ENCODE data around the gene KRTAP26-1. TPM values are rescaled to one million over a fixed set of nuclear protein-coding genes. Genes with fewer than 3 reads are reported as not detected.
A peak's percentile ranks its signal among the peaks of the same experiment; 100 is the strongest.

KRTAP26-1 gene
- total RNA-seq, 1 donor from 2014 or later, result not detected

DNA sequence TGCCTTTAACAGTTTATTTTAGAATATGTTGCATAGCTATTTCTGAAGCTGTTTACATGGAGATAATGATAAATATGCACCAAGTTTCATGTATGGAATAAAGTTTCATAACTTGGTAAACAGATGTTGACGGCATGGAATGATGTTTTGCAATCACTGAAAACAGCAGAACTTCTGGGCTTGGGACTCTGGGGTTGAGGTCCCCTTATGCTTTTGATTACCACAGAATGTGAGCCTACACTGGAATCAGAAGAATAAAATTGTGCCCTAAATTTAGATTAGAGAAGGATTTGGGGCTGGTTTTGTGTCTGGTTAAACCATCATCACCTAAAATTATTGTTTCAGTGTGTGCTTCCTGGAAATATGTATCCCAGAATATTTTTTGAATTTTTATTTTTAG, 48.5 kb downstream of the KRTAP26-1 start:
- peaks cover 20% of the 10 kb centered on the region for H3K9me3 Mint-ChIP-seq
- H3K27ac Mint-ChIP-seq, result no peak overlapping the region
- H3K4me3 Mint-ChIP-seq, result no peak overlapping the region
- TF ChIP-seq, protein P1, sequence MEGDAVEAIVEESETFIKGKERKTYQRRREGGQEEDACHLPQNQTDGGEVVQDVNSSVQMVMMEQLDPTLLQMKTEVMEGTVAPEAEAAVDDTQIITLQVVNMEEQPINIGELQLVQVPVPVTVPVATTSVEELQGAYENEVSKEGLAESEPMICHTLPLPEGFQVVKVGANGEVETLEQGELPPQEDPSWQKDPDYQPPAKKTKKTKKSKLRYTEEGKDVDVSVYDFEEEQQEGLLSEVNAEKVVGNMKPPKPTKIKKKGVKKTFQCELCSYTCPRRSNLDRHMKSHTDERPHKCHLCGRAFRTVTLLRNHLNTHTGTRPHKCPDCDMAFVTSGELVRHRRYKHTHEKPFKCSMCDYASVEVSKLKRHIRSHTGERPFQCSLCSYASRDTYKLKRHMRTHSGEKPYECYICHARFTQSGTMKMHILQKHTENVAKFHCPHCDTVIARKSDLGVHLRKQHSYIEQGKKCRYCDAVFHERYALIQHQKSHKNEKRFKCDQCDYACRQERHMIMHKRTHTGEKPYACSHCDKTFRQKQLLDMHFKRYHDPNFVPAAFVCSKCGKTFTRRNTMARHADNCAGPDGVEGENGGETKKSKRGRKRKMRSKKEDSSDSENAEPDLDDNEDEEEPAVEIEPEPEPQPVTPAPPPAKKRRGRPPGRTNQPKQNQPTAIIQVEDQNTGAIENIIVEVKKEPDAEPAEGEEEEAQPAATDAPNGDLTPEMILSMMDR (IDR thresholded peaks at IDR 0.05; ENCODE audit: unreplicated experiment), result no peak
- H3K27me3 Mint-ChIP-seq (ENCODE audit: low read depth), result no peaks in the 10 kb centered on the region
- DNase-seq (ENCODE audit: low spot score in 2 of 2, unreplicated experiment in 2 of 2), result no peak
- no peaks in the 10 kb centered on the region for H3K36me3 Mint-ChIP-seq
- peaks cover 42% of the 10 kb centered on the region for H3K4me1 Mint-ChIP-seq

DNA sequence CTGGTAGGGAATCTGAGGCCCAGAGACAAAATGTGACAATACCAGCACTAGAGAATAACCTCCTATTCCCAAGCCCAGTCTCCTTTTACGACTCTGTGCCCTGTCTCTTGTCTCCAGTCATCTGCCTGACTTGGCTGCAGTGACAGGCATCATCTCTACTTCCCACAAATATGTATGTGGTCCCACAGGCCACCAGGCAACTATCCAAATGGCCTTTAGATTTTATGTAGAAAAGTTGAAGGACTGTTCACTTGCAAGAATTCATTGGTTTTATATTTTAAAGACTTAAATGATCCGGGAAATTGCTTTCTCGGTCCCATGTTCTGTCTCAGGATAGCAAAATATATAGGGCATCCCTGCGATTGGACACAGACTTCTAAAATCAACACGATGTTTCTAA, 49.0 kb downstream of the KRTAP26-1 start:
- H3K27ac Mint-ChIP-seq, result no peak overlapping the region

DNA sequence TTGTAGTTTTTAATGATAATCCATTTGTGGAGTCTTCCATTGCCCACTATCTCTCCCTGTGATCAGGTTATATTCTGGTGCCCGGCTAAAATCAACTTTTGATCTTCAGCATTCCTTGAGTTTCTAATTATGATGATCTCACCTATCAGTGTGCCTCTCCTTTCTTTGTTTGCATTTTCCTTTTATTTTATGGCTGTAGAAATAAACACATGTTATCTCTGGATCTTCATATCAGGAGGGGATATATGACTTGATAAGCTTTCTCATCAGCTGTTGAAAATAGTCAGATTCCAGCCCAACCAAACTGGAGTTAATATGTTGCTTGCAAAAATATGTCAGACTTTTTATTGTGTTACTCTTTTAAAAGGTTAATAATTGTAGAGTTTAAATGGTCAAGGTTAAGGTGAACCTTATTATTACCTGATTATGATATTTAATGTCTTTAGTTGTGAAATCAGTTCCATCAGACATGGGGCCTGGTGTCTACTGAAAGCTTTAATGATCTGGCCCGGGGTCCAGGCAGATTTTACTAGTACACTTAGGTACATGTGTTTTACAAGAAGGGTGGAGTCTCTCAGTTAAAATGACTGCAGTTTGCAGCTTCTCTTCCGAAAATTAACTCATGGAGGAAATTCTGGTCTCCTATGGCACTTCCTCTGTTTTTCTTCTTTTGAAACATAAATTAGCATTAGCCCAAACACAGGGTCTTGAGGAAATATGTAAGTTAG, 50.1 kb downstream of the KRTAP26-1 start:
- H3K36me3 Mint-ChIP-seq, result peaks cover 4% of the 10 kb centered on the region
- no peak for DNase-seq (ENCODE audit: low spot score in 2 of 2, unreplicated experiment in 2 of 2)
- peaks cover 41% of the 10 kb centered on the region for H3K4me1 Mint-ChIP-seq
- no peak overlapping the region for H3K4me3 Mint-ChIP-seq
- no peaks in the 10 kb centered on the region for H3K27me3 Mint-ChIP-seq (ENCODE audit: low read depth)
- peaks cover 32% of the 10 kb centered on the region for H3K9me3 Mint-ChIP-seq
- TF ChIP-seq, protein P1 (IDR thresholded peaks at IDR 0.05; ENCODE audit: unreplicated experiment), result no peak
- H3K27ac Mint-ChIP-seq, result peak overlapping the region; percentile 1

More for the DNA sequence above, 49.0 kb downstream of the KRTAP26-1 start:
- Mint-ChIP-seq H3K4me3 (no peak overlapping the region), H3K4me1 (peaks cover 42% of the 10 kb centered on the region), H3K9me3 (peaks cover 24% of the 10 kb centered on the region), H3K36me3 (no peaks in the 10 kb centered on the region), H3K27me3 (ENCODE audit: low read depth) (no peaks in the 10 kb centered on the region)
- TF ChIP-seq, protein P1 (IDR thresholded peaks at IDR 0.05; ENCODE audit: unreplicated experiment), result no peak
- no peak for DNase-seq (ENCODE audit: low spot score in 2 of 2, unreplicated experiment in 2 of 2)

Other genes with a start within 250 kb of the KRTAP26-1 start
- gene CLDN17, start 153.5 kb downstream of the KRTAP26-1 start, total RNA-seq, result not detected in 3 replicates
- 1.2 to 1.4 TPM (median 1.2 TPM) in 3 replicates for gene CLDN8, start 104.2 kb downstream of the KRTAP26-1 start, total RNA-seq
- not detected in 3 replicates for gene KRTAP24-1, start 37.4 kb downstream of the KRTAP26-1 start, total RNA-seq
- not detected in 3 replicates for gene KRTAP25-1, start 30.8 kb downstream of the KRTAP26-1 start, total RNA-seq
- not detected in 3 replicates for gene KRTAP27-1, start 17.4 kb upstream of the KRTAP26-1 start, total RNA-seq
- not detected in 3 replicates for gene KRTAP23-1, start 28.3 kb upstream of the KRTAP26-1 start, total RNA-seq
- gene KRTAP13-2, start 52.0 kb upstream of the KRTAP26-1 start, total RNA-seq, result not detected in 3 replicates
- gene KRTAP13-1, start 75.7 kb upstream of the KRTAP26-1 start, total RNA-seq, result not detected in 3 replicates
- not detected in 3 replicates for gene KRTAP13-3, start 105.6 kb upstream of the KRTAP26-1 start, total RNA-seq
- gene KRTAP13-4, start 109.9 kb upstream of the KRTAP26-1 start, total RNA-seq, result not detected in 3 replicates
- not detected in 3 replicates for gene KRTAP15-1, start 120.0 kb upstream of the KRTAP26-1 start, total RNA-seq
- gene KRTAP19-1, start 160.1 kb upstream of the KRTAP26-1 start, total RNA-seq, result not detected in 3 replicates
- not detected in 3 replicates for gene KRTAP19-2, start 167.1 kb upstream of the KRTAP26-1 start, total RNA-seq
- gene KRTAP19-3, start 171.7 kb upstream of the KRTAP26-1 start, total RNA-seq, result not detected in 3 replicates
- not detected in 3 replicates for gene KRTAP19-4, start 176.8 kb upstream of the KRTAP26-1 start, total RNA-seq
- gene KRTAP19-5, start 181.8 kb upstream of the KRTAP26-1 start, total RNA-seq, result not detected in 3 replicates
- not detected in 3 replicates for gene KRTAP19-6, start 221.5 kb upstream of the KRTAP26-1 start, total RNA-seq
- not detected in 3 replicates for gene KRTAP19-7, start 241.0 kb upstream of the KRTAP26-1 start, total RNA-seq

All from mesothelial cell of epicardium (in vitro differentiated cells).